SJCRH30 (cell line): ENCODE data around the gene SEMA7A. TPM values are rescaled to one million over a fixed set of nuclear protein-coding genes. Genes with fewer than 3 reads are reported as not detected.

ENCODE experiments used
- DNase-seq, 2 experiments: peaks; one replicate each; pipeline ENCODE4 v3.0.0-alpha.2; 2015 to 2020
- H3K27ac ChIP-seq: fragments of 250-450 bp; sonication (Bioruptor Pico); 2 replicates; pipeline ENCODE4 v1.5.1; 2020; ENCODE audit warnings: mild to moderate bottlenecking, moderate library complexity
- H3K27me3 ChIP-seq: fragments of 250-450 bp; sonication (Bioruptor Pico); 2 replicates; pipeline ENCODE4 v1.5.1; 2020; ENCODE audit warnings: mild to moderate bottlenecking, moderate library complexity
- H3K36me3 ChIP-seq: fragments of 250-450 bp; sonication (Bioruptor Pico); 2 replicates; pipeline ENCODE4 v1.5.1; 2020; ENCODE audit warnings: mild to moderate bottlenecking, moderate library complexity
- H3K4me1 ChIP-seq: fragments of 250-450 bp; sonication (Bioruptor Pico); 2 replicates; pipeline ENCODE4 v1.5.1; 2020; ENCODE audit warnings: mild to moderate bottlenecking, moderate library complexity
- H3K4me3 ChIP-seq: fragments of 250-450 bp; sonication (Bioruptor Pico); 2 replicates; pipeline ENCODE4 v1.5.1; 2020; ENCODE audit warnings: mild to moderate bottlenecking, moderate library complexity
- H3K9me3 ChIP-seq: fragments of 250-450 bp; sonication (Bioruptor Pico); replicated peaks from 2 replicates; pipeline ENCODE4 v1.5.1; 2020; ENCODE audit warnings: mild to moderate bottlenecking, moderate library complexity
- total RNA-seq: library from RNA; depleted of rRNA; stranded (reverse); fragments of >200 nt; shearing (Covaris generic); gene quantifications from 2 replicates; pipeline ENCODE4 v1.2.3, GENCODE V29; 2014

SEMA7A gene
- total RNA-seq, 1 experiment from 2014 or later = 2.6 TPM

DNA sequence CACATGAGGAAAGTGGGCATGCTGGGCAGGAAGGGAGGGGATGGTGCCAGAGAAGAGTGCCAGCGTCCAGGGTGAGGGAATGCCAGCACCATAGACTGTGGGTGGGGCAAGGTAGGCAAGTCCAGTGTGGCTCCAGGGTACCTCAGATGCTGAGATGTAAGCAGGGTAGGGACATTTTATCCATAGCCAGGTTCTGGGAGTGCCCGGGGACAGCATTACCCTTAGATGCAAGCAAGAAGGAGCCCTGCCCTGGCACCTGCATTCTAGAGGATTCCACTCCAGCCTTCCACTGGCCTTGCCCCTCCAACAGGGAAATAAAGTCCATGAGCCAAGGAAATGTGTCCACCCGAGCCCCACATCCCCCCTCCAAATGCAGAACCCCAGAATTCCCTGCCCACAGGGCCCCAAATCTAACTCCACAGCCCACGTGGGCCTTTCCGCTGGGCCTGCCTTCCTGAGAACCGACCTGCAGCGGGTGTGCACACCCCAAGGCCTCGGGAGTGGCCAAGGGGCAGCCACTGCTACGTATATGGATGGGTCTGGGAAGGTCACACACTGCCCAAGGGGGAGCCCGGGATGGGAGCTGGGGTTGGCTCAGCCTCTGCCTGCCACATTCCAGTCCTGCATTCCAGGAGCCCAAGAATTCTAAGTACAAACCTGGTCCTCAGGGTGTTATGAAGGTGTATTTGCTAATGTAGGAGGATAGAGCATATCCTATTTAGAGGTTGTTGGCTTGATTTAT is 46.0 kb downstream of the SEMA7A start:
- no peak for DNase-seq
- Histone ChIP-seq H3K4me1 (peaks cover 43% of the 10 kb centered on the region), H3K27me3 (0 out of 2 replicates have a peak, but pooled peaks cover 5% of the 10 kb centered on the region), H3K36me3 (no peaks in the 10 kb centered on the region), H3K4me3 (no peak overlapping the region), H3K9me3 (no peaks in the 10 kb centered on the region), H3K27ac (no peak overlapping the region)

DNA sequence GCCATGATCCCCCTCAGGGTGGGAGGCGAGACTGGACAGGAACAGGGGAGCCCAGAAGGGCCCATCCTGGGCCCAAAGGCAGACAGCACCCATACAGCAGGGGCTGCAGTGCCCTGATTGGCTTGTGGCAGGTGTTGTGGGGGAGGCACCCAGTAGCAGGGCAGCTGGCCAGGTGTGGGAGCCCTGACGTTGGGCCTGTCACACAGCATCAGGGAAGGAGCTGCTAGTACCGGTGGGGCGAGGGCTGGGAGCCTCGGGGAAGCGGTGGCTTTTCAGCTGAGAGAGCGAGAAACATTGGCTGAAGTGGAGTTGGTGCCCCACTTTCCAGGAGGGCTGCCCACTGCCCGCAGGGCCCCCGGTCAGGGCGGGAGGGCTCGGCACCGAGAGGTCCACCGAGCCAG is 46.6 kb downstream of the SEMA7A start:
- no peaks in the 10 kb centered on the region for H3K36me3 ChIP-seq
- H3K4me3 ChIP-seq = no peak overlapping the region
- peaks cover 43% of the 10 kb centered on the region for H3K4me1 ChIP-seq
- no peak overlapping the region for H3K27ac ChIP-seq
- no peaks in the 10 kb centered on the region for H3K9me3 ChIP-seq
- DNase-seq = no peak
- H3K27me3 ChIP-seq = 0 out of 2 replicates have a peak, but pooled peaks cover 5% of the 10 kb centered on the region

DNA sequence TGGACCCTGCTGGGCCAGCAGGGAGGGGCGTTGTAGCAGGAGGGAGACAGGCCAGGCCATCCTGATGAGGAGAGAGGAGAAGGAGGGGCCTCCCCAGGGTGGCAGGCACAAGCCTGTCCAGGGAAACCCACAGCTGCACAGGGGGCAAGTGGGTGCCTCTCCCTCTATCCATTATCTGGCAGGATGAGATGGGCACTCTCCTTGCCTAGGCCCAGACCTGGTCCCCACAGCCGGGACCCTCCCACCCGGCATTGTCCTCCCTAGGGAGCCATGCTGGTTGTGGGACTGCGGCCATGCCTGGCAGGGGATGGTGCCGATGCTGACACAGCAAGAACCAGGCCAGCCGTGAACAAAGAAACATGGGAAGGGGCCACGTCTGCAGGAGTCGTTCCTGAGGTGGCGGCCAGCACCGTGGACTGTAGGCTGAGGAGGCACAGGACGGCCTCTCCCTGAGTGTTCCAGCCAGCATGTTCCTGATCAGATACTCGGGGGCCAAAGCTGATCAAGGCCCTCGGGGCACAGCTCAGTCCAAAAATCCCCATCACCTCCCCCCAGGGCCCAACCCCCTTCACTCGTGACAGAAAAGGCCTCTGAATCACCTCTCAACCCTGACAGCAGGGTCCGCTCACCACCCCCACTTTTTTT is 47.1 kb downstream of the SEMA7A start:
- no peak overlapping the region for H3K27ac ChIP-seq
- H3K4me1 ChIP-seq = peaks cover 43% of the 10 kb centered on the region
- H3K9me3 ChIP-seq = no peaks in the 10 kb centered on the region

DNA sequence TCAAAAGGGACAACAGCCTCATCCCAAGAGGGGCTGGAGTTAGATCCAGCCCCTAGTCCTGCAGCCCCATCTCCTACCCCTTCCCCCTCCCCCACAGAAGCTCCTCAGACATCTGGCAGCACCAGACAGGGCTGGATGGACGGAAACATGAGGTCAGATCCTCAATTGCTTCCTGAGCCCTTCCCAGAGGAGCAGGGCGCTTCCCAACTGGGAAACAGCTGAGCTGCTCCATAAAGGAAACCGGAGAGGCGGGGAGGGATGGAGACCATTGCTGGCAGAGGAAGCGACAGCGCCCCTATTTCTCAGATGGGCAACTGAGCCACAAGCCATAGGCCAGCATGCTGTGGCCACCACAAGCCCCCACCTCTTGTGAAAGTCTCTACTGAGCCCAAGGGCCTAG is 48.0 kb downstream of the SEMA7A start:
- peak; percentile 60 to 69 for DNase-seq
- Histone ChIP-seq H3K4me3 (no peak overlapping the region), H3K4me1 (peaks cover 43% of the 10 kb centered on the region), H3K9me3 (no peaks in the 10 kb centered on the region), H3K27me3 (0 out of 2 replicates have a peak, but pooled peaks cover 5% of the 10 kb centered on the region), H3K27ac (no peak overlapping the region), H3K36me3 (no peaks in the 10 kb centered on the region)

More for the DNA sequence above, 47.1 kb downstream of the SEMA7A start:
- H3K36me3 ChIP-seq = no peaks in the 10 kb centered on the region
- no peak for DNase-seq
- H3K4me3 ChIP-seq = no peak overlapping the region
- H3K27me3 ChIP-seq = 0 out of 2 replicates have a peak, but pooled peaks cover 5% of the 10 kb centered on the region

DNA sequence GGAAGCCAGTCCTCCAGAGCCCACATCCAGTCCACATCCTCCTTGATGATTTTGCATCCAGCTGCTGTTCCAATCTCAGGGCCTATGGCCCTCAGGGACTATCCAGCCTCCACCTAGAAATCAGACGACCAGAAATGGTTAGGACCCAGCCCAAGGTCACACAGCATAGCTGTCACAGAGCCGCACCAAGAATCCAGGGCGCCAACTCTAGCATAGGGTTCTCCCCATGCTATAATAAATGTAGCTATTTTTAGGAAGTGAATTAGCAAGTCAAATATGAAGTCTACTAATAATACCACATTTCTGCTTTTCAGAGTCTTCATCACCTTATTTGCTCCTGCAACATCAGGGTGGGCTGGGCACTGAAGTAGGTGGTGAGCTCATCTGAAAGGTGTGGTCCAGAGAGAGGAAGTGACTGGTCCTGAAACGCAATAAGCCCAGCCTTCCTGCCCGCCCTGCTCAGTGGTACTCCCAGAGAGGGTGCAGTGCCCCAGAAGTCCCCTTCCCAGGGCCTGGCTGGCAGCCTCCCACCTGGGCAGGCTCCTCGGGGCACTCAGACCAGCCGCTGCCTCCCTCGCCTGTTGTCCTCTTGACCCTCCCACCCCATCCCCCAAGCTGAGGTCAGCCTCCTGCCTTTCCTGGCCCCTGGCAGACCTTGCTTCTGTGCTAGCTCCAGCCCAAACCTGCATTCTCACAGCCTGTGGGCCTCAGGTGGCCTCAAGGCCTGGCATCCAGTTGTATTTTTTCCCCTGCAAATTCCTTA is 48.7 kb downstream of the SEMA7A start:
- Histone ChIP-seq H3K4me3 (no peak overlapping the region), H3K27me3 (0 out of 2 replicates have a peak, but pooled peaks cover 3% of the 10 kb centered on the region), H3K9me3 (no peaks in the 10 kb centered on the region), H3K36me3 (no peaks in the 10 kb centered on the region), H3K27ac (no peak overlapping the region), H3K4me1 (peaks cover 43% of the 10 kb centered on the region)
- no peak for DNase-seq

DNA sequence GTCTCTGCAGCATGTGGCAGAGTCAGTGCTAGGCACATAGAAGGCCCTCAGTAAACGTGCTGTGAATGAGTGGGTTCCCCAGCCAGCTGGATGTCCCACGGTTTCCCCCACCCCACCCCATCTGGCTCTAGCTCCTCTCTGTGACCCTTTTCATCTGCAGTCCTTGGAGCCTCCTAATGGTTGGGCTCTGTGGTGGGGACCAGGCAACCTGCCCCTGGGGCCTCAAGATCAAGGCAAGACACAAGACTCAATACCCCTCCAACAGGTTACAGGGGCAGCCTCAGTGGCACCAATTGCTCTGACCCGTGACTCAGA is 49.2 kb downstream of the SEMA7A start:
- H3K4me1 ChIP-seq = peaks cover 43% of the 10 kb centered on the region

DNA sequence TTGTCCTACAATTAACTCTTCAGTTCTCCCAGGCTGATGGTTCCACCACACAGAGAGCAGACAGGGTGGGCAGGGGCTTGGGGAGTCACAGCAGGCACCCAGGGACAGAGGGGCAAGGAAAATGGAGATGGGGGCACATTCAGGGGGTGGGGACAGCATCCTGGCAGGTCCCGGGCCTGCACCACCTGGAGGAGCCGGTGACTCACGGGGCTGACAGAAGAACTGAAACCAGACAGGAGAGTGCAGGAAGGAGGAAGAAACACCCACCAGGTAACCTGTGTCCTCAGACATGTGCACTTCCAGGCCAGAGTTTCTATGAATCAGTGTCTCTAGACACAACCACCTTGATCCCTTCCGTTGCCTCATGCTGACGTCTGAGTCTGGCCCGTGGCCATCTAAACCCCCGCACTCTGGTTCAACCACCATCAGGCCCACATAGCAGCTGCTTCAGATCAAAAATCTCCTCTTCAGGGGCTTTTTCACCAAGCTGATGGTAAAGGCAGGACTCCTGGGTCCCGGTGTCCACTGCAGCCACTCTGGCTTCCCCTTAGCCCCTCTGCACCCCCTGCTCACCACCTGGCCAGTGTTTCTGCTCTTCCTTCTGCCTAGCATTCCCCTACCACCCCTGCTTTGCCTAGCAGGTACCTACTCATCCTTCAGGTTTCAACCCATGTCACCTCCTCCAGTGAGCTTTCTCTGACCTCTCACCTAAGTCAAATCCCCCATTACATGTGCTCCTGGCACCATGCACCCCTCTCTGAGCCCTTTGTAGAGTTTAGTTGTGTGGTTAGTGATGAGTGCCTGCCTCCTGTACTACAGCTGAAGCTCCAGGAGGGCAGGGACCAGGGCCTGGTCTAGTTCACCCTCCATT is 49.8 kb downstream of the SEMA7A start:
- peak in 1 of 2 experiments; percentile 57 for DNase-seq

More for the DNA sequence above, 49.2 kb downstream of the SEMA7A start:
- Histone ChIP-seq H3K9me3 (no peaks in the 10 kb centered on the region), H3K27me3 (0 out of 2 replicates have a peak, but pooled peaks cover 2% of the 10 kb centered on the region), H3K27ac (no peak overlapping the region), H3K4me3 (no peak overlapping the region), H3K36me3 (no peaks in the 10 kb centered on the region)
- DNase-seq = no peak

DNA sequence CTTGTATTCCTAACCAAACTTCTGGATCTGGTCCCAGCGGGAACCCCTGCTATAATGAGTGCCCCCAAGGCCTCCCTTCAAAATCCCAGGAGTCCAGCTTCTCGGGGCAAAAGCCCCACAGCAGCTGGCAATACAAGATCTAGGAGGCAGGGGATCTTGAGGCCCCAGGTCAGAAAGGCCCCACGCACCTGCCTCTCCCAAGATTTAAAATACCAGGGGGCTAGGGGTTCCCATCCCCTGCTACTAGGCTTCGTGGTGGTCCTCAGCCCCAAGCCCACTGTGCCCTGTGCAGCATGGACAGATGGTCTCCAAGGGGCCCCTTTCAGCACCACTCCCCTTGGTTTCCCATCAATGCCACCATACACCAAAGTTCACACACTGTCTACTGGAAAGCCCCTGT is 50.5 kb downstream of the SEMA7A start:
- no peak overlapping the region for H3K27ac ChIP-seq
- peaks cover 42% of the 10 kb centered on the region for H3K4me1 ChIP-seq
- DNase-seq = no peak

More for the DNA sequence above, 49.8 kb downstream of the SEMA7A start:
- Histone ChIP-seq H3K27ac (no peak overlapping the region), H3K36me3 (no peaks in the 10 kb centered on the region), H3K4me3 (no peak overlapping the region), H3K27me3 (no peaks in the 10 kb centered on the region), H3K4me1 (peaks cover 43% of the 10 kb centered on the region), H3K9me3 (no peaks in the 10 kb centered on the region)

DNA sequence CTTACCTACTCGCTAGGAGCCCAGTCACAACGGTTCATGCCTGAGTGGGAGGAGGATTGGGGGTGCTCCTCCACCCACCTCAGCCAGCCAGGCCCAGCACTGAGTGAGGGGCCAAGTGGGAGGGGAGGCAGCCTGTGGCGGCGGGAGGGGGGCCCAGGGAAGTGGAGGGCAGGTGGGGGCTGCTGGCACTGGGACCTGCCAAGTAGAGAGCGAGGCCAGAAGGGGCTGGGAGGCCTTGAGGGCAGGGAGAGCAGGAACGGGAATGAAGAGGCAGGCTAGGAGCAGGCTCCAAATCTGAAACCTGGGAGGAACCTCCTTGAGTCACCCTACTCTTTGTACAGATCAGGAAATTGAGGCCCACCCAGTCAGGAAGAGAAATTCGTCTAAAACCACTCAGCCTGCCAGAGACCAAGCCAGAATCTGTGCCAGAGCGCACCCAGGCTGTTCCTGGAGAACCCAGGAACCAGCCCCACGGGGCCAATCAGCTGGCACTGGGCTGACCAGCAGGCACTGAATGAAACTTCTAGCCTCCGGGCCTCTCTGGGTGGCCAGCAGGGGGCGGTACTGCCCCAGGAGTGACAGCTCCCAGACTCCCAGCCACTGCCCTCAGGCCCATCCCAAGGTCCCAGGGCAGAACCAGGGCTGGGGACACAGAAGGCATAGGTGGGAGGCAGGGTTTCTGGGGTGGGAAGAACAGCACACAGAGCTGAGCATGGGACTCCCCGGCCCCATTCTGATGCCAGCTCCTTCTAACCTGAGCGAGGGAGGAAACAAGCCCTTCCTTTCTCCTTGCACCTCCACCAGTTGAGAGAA is 51.5 kb downstream of the SEMA7A start:
- Histone ChIP-seq H3K4me1 (peaks cover 37% of the 10 kb centered on the region), H3K27ac (no peak overlapping the region), H3K4me3 (no peak overlapping the region), H3K9me3 (no peaks in the 10 kb centered on the region), H3K36me3 (no peaks in the 10 kb centered on the region), H3K27me3 (no peaks in the 10 kb centered on the region)
- peak; percentile 84 to 93 for DNase-seq

More for the DNA sequence above, 50.5 kb downstream of the SEMA7A start:
- Histone ChIP-seq H3K27me3 (no peaks in the 10 kb centered on the region), H3K36me3 (no peaks in the 10 kb centered on the region), H3K4me3 (no peak overlapping the region), H3K9me3 (no peaks in the 10 kb centered on the region)

DNA sequence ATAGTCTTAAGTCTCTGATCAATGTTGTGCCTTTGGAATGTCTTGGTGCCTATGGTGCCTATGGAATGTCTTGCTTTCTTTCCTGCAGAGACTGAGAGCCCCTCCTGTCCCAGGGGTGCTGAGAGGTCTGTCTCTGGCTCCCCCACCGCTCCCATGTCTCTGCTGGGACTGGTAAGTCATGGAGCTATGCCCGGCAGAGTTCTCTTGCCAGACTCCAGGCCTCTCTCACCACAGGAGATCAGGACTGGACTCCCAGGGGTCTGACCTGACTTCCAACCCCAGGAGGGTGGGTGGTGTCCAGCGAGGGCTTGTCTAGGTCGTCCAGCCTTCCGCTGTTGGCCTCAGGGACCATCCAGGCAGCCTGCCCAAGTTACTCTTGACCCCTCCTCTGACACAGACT is 52.3 kb downstream of the SEMA7A start:
- H3K4me1 ChIP-seq = peaks cover 30% of the 10 kb centered on the region
- no peak for DNase-seq
- no peaks in the 10 kb centered on the region for H3K36me3 ChIP-seq
- no peak overlapping the region for H3K27ac ChIP-seq
- no peaks in the 10 kb centered on the region for H3K27me3 ChIP-seq
- H3K9me3 ChIP-seq = no peaks in the 10 kb centered on the region
- H3K4me3 ChIP-seq = no peak overlapping the region

DNA sequence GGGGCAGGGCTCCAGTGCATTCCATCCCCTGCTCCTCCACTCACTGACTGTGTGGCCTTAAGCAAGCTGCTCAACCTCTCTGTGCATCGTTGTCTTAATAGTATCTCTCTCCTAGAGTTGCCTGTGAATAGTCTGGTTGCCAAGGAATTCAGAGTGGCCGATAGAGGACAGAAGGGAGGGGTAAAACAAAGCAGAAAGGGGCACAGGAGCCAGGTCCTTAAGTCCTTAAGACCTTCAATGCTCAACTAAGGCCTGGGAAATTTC is 52.6 kb downstream of the SEMA7A start:
- no peak for DNase-seq
- Histone ChIP-seq H3K4me3 (no peak overlapping the region), H3K27ac (no peak overlapping the region), H3K36me3 (no peaks in the 10 kb centered on the region), H3K4me1 (peaks cover 26% of the 10 kb centered on the region), H3K27me3 (no peaks in the 10 kb centered on the region), H3K9me3 (no peaks in the 10 kb centered on the region)

DNA sequence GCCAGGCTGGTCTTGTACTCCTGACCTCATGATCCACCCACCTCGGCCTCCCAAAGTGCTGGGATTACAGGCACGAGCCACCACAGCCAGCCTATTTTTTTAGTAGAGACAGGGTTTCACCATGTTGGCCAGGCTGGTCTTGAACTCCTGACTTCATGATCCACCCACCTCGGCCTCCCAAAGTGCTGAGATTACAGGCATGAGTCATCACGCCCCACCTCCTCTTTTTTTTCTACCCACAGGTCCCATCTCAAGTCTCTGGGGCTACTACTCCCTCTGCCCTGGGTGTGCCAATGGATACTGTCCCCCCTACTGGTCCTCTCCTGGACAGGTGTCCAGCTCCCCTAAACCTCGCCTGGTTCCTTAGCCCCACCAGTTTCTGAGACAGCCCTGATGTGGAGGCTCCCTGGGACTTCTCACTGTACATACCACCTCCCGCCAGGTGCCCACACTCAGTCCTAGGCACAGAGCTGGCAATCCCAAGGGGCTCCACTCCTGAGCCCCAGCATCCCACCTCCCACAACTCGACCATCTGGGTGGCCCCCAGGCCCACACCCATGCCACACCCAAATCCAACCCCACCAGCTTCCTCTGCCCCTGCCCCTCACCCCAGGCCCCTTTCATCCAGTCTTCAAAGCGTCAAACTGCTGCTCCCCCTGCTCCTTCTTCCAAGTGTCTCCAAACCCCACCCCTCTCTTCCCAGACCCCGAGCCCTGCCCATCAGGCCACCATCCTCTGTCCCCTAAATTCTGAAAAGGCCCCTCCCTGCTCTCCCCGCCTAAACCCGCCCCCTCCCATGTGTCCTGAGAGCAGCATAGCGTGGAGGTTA is 53.2 kb downstream of the SEMA7A start:
- Histone ChIP-seq H3K4me3 (no peak overlapping the region), H3K36me3 (no peaks in the 10 kb centered on the region), H3K27me3 (no peaks in the 10 kb centered on the region), H3K27ac (no peak overlapping the region), H3K9me3 (no peaks in the 10 kb centered on the region), H3K4me1 (peaks cover 21% of the 10 kb centered on the region)
- no peak for DNase-seq

DNA sequence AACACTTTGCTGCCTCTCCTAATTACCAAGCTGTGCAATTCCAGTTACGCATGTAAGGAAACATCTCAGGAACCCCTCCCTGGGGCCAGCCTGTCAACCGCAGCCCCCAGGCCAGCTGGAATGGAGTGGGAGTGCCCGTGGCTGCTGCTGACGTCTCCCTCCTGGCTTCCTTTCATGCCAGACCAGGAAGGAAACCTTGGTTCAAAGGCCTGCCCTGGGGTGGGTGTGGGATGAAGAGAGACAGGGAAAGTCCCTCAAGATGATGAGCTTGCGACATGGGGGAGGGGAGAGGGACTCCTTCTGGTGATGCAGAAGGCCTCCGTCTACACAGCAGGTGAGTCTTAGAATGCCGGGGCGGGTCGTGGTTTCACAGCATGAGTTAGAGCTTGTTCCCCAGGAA is 54.9 kb downstream of the SEMA7A start:
- DNase-seq = no peak
- H3K4me3 ChIP-seq = no peak overlapping the region
- H3K9me3 ChIP-seq = no peaks in the 10 kb centered on the region
- peaks cover 6% of the 10 kb centered on the region; the same call in 1 of the 2 replicates for H3K4me1 ChIP-seq
- H3K36me3 ChIP-seq = no peaks in the 10 kb centered on the region
- H3K27ac ChIP-seq = no peak overlapping the region
- H3K27me3 ChIP-seq = no peaks in the 10 kb centered on the region
